Transverse colon (tissue), 4 donors: ENCODE data around the gene HSD17B13. TPM values are rescaled to one million over a fixed set of nuclear protein-coding genes. Genes with fewer than 3 reads are reported as not detected.

Source experiments
- DNase-seq: peaks from one replicate; pipeline ENCODE4 v3.0.0-alpha.2; 2019
- H3K27ac ChIP-seq, 4 donors: fragments of 200-600 bp; sonication (generic); 2 replicates each; pipeline ENCODE4 v1.5.1; 2016 to 2018; ENCODE audit warnings: inconsistent platforms in 4 of 4
- H3K27me3 ChIP-seq: fragments of 200-600 bp; sonication (generic); 2 replicates; pipeline ENCODE4 v1.5.1; 2017; ENCODE audit warnings: inconsistent platforms
- H3K36me3 ChIP-seq, 4 donors: fragments of 200-600 bp; sonication (generic); 2 replicates each; pipeline ENCODE4 v1.5.1; 2017 to 2019; ENCODE audit warnings: inconsistent platforms in 4 of 4
- H3K4me1 ChIP-seq, 4 donors: fragments of 200-600 bp; sonication (generic); 2 replicates each; pipeline ENCODE4 v1.5.1; 2017 to 2020; ENCODE audit warnings: inconsistent platforms in 4 of 4
- H3K4me3 ChIP-seq, 4 donors: fragments of 200-600 bp; sonication (generic); 1 replicate in 1 of 4; 2 replicates in 3 of 4; pipeline versions ENCODE4 v1.5.1 to v1.6.1; 2017 to 2019; ENCODE audit warnings: inconsistent platforms in 4 of 4
- H3K9me3 ChIP-seq, 2 donors: fragments of 200-600 bp; sonication (generic); 2 replicates each; pipeline ENCODE4 v1.5.1; 2017 to 2019; ENCODE audit warnings: inconsistent platforms in 2 of 2
- CTCF ChIP-seq, 5 experiments: fragments of 200-600 bp in 3 of 5; fragments of 450-650 bp in 2 of 5; sonication (generic) in 3 of 5; IDR thresholded peaks; 1 replicate in 2 of 5; 2 replicates in 3 of 5; pipeline ENCODE4 v1.5.1; 2016 to 2017; ENCODE audit warnings: antibody characterized with exemption in 5 of 5, inconsistent platforms in 3 of 5, mild to moderate bottlenecking in 2 of 5, moderate library complexity in 1 of 5
- EP300 ChIP-seq: sonication (generic); formaldehyde crosslinking; IDR thresholded peaks from one replicate; pipeline ENCODE4 v1.6.1; 2017; ENCODE audit warnings: antibody characterized with exemption, low read depth
- POLR2A ChIP-seq: fragments of 450-650 bp; IDR thresholded peaks from one replicate; pipeline ENCODE4 v1.6.1; 2016; ENCODE audit warnings: antibody characterized with exemption, mild to moderate bottlenecking, moderate library complexity
- POLR2AphosphoS5 ChIP-seq, 3 donors: sonication (generic); formaldehyde crosslinking; IDR thresholded peaks; one replicate each; pipeline ENCODE4 v1.6.1; 2016; ENCODE audit warnings: antibody characterized with exemption in 3 of 3
- WGBS, 2 donors: methylation state at CpG; one replicate each; pipeline ENCODE4 v1.1.5; 2018; ENCODE audit warnings: low coverage in 1 of 2; 5-methylcytosine and 5-hydroxymethylcytosine counted together
- in situ Hi-C, 4 donors: fragments of 200-750 bp; cut with MboI; loops; one replicate each; pipeline versions ENCODE4 v1.15.0 to v1.15.1; 2017; ENCODE audit warnings: low sequenced_read_pairs in 3 of 4, low pct_ligation_motif_present in 1 of 4, low pct_unique_long_range_greater_than_20kb in 1 of 4
- intact Hi-C: fragments of 100-400 bp; cut with DNase I; formaldehyde crosslinking; loops from one replicate; pipeline ENCODE4 v1.15.1; 2023; ENCODE audit warnings: low total_unique reads
- total RNA-seq, 4 donors: library from RNA; depleted of rRNA; stranded (reverse); fragments of >200 nt; gene quantifications; one replicate each; pipeline ENCODE4 v1.1.0, GENCODE V29; 2016

Gene HSD17B13
- total RNA-seq, 4 donors from 2014 or later, result 1.1 to 1.9 TPM; not detected in 2

- in situ Hi-C loops (loop anchor here in 1 of 4 donors (25.0 kb wide), 1 partner anchor 474 kb away; the partner anchor contains the start of gene MEPE), intact Hi-C loops (no loop called here)
- TF ChIP-seq POLR2AphosphoS5 (IDR thresholded peaks at IDR 0.05) (no peak), EP300 (no peak), CTCF (IDR thresholded peaks at IDR 0.05) (no peak), POLR2A (no peak)
- H3K9me3 ChIP-seq, result no peaks in the 10 kb centered on the region
- H3K27ac ChIP-seq, result no peak overlapping the region
- no peak for DNase-seq
- no peaks in the 10 kb centered on the region for H3K4me1 ChIP-seq
- 89 to 100% methylated on average over 1 to 2 of the region's 2 CpGs for WGBS, 2 donors
- peaks cover 0 to 70% (median 30%) of the 10 kb centered on the region in 4 donors for H3K36me3 ChIP-seq
- no peak overlapping the region for H3K4me3 ChIP-seq
- H3K27me3 ChIP-seq, result no peaks in the 10 kb centered on the region
These were observed 40.9 kb upstream of the HSD17B13 start for GRCh38 chr4:87363552-87363951.

GRCh38 chr4:87360338-87360935, 37.8 kb upstream of the HSD17B13 start:
- H3K27me3 ChIP-seq, result no peaks in the 10 kb centered on the region
- no peaks in the 10 kb centered on the region for H3K9me3 ChIP-seq
- intact Hi-C loops (no loop called here), in situ Hi-C loops (loop anchor here in 1 of 4 donors (25.0 kb wide), 1 partner anchor 477 kb away; the partner anchor contains the start of gene MEPE)
- TF ChIP-seq EP300 (no peak), CTCF (IDR thresholded peaks at IDR 0.05) (no peak), POLR2A (no peak), POLR2AphosphoS5 (IDR thresholded peaks at IDR 0.05) (no peak)
- no peaks in the 10 kb centered on the region for H3K4me1 ChIP-seq
- no peak for DNase-seq
- H3K36me3 ChIP-seq, result peaks cover 0 to 70% (median 28%) of the 10 kb centered on the region in 4 donors
- WGBS, 2 donors, result 84 to 88% methylated on average over 7 of the region's 7 CpGs
- no peak overlapping the region for H3K4me3 ChIP-seq
- H3K27ac ChIP-seq, result no peak overlapping the region

GRCh38 chr4:87359258-87359657, 36.6 kb upstream of the HSD17B13 start:
- peaks cover 0 to 70% (median 26%) of the 10 kb centered on the region in 4 donors for H3K36me3 ChIP-seq
- H3K27ac ChIP-seq, result no peak overlapping the region
- no peaks in the 10 kb centered on the region for H3K9me3 ChIP-seq
- peaks cover 0 to 3% (median 1%) of the 10 kb centered on the region in 4 donors for H3K4me1 ChIP-seq
- no peaks in the 10 kb centered on the region for H3K27me3 ChIP-seq
- intact Hi-C loops, result no loop called here
- no peak for DNase-seq
- in situ Hi-C loops, result loop anchor here in 1 of 4 donors (25.0 kb wide), 1 partner anchor 478 kb away; the partner anchor contains the start of gene MEPE
- no peak overlapping the region for H3K4me3 ChIP-seq
- 95 to 100% methylated on average over 2 to 4 of the region's 4 CpGs for WGBS, 2 donors
- TF ChIP-seq POLR2AphosphoS5 (IDR thresholded peaks at IDR 0.05) (no peak), CTCF (IDR thresholded peaks at IDR 0.05) (no peak), EP300 (no peak), POLR2A (no peak)

GRCh38 chr4:87356832-87357526, 34.3 kb upstream of the HSD17B13 start:
- Histone ChIP-seq H3K36me3 (peaks cover 0 to 61% (median 19%) of the 10 kb centered on the region in 4 donors), H3K9me3 (no peaks in the 10 kb centered on the region), H3K27me3 (no peaks in the 10 kb centered on the region), H3K4me1 (peaks cover 0 to 5% (median 2%) of the 10 kb centered on the region in 4 donors), H3K27ac (no peak overlapping the region), H3K4me3 (no peak overlapping the region)
- DNase-seq, result no peak
- WGBS, 2 donors, result 87 to 95% methylated on average over 2 of the region's 2 CpGs
- in situ Hi-C loops (loop anchor here in 1 of 4 donors (25.0 kb wide), 1 partner anchor 480 kb away; the partner anchor contains the start of gene MEPE), intact Hi-C loops (no loop called here)
- no peak for TF ChIP-seq POLR2A
- no peak for TF ChIP-seq EP300
- no peak for TF ChIP-seq CTCF (IDR thresholded peaks at IDR 0.05)
- TF ChIP-seq POLR2AphosphoS5 (IDR thresholded peaks at IDR 0.05), result no peak
